GM23338 (cell line): ENCODE measurements around the gene TNNT1. TPM values are rescaled to one million over a fixed set of nuclear protein-coding genes. Genes with fewer than 3 reads are reported as not detected.
A peak's percentile ranks its signal among the peaks of the same experiment; 100 is the strongest.

Source experiments
- ATAC-seq: fragments of 200-7000 bp; cut with Tn5 transposase; 3 replicates; pipeline ENCODE4 v1.9.1; 2020
- DNase-seq: peaks from one replicate; pipeline ENCODE4 v3.0.0-alpha.2; 2015; ENCODE audit warnings: low spot score
- H2AFZ ChIP-seq: fragments of 200-600 bp; sonication (generic); 2 replicates; pipeline ENCODE4 v1.8.0; 2016; ENCODE audit warnings: antibody characterized with exemption, mild to moderate bottlenecking, moderate library complexity
- H3F3A ChIP-seq: fragments of 200-600 bp; sonication (generic); replicated peaks from 2 replicates; pipeline ENCODE4 v1.8.0; 2017; ENCODE audit warnings: antibody characterized with exemption, mixed run types, low read depth
- H3K27ac ChIP-seq: fragments of 200-600 bp; sonication (generic); 2 replicates; pipeline ENCODE4 v1.6.1; 2016; ENCODE audit warnings: low read depth
- H3K27me3 ChIP-seq: fragments of 200-600 bp; sonication (generic); 2 replicates; pipeline ENCODE4 v1.8.0; 2016; ENCODE audit warnings: mild to moderate bottlenecking, mixed run types, moderate library complexity; ENCODE audit not compliant: insufficient read depth
- H3K36me3 ChIP-seq: fragments of 200-600 bp; sonication (generic); 2 replicates; pipeline ENCODE4 v1.8.0; 2016; ENCODE audit warnings: mild to moderate bottlenecking; ENCODE audit not compliant: insufficient read depth
- H3K4me1 ChIP-seq: fragments of 200-600 bp; sonication (generic); 2 replicates; pipeline ENCODE4 v1.8.0; 2016; ENCODE audit warnings: mild to moderate bottlenecking, moderate library complexity; ENCODE audit not compliant: insufficient read depth
- H3K4me2 ChIP-seq: fragments of 200-600 bp; sonication (generic); 2 replicates; pipeline ENCODE4 v1.7.1; 2017; ENCODE audit warnings: mixed run types
- H3K4me3 ChIP-seq: fragments of 200-600 bp; sonication (generic); 2 replicates; pipeline ENCODE4 v1.6.1; 2016; ENCODE audit warnings: mixed run types
- H3K79me2 ChIP-seq: fragments of 200-600 bp; sonication (generic); replicated peaks from 2 replicates; pipeline ENCODE4 v1.8.0; 2017; ENCODE audit warnings: mild to moderate bottlenecking; ENCODE audit not compliant: insufficient read depth
- H3K9me2 ChIP-seq: fragments of 200-600 bp; sonication (generic); 2 replicates; pipeline ENCODE4 v1.8.0; 2017; ENCODE audit not compliant: insufficient read depth
- H4K20me1 ChIP-seq: fragments of 200-600 bp; sonication (generic); replicated peaks from 2 replicates; pipeline ENCODE4 v1.8.0; 2017; ENCODE audit warnings: mild to moderate bottlenecking; ENCODE audit not compliant: insufficient read depth
- H3K27ac Mint-ChIP-seq: 2 replicates; pipeline ENCODE4 v1.8.0; 2020; ENCODE audit warnings: inconsistent platforms, mild to moderate bottlenecking, moderate library complexity, mixed read lengths
- H3K27me3 Mint-ChIP-seq: 3 replicates; pipeline ENCODE4 v1.8.0; 2022; ENCODE audit warnings: low read depth, mild to moderate bottlenecking, moderate library complexity, mixed read lengths, inconsistent platforms; ENCODE audit not compliant: insufficient read depth, poor library complexity
- H3K36me3 Mint-ChIP-seq: 3 replicates; pipeline ENCODE4 v1.8.0; 2021; ENCODE audit warnings: low read depth, mild to moderate bottlenecking, inconsistent platforms, moderate library complexity, mixed read lengths
- H3K4me1 Mint-ChIP-seq: 3 replicates; pipeline ENCODE4 v1.8.0; 2020; ENCODE audit warnings: mild to moderate bottlenecking, inconsistent platforms, mixed read lengths
- H3K4me3 Mint-ChIP-seq: 3 replicates; pipeline ENCODE4 v1.8.0; 2021; ENCODE audit warnings: moderate library complexity, mild to moderate bottlenecking, inconsistent platforms, mixed read lengths
- H3K9me3 Mint-ChIP-seq: 3 replicates; pipeline ENCODE4 v1.8.0; 2020; ENCODE audit warnings: moderate library complexity, mild to moderate bottlenecking, inconsistent platforms, mixed read lengths
- CREB1 ChIP-seq: fragments of 250-450 bp; sonication (Bioruptor Pico); IDR thresholded peaks from 2 replicates; pipeline ENCODE4 v1.5.0; 2020; ENCODE audit warnings: low read depth, mild to moderate bottlenecking, moderate library complexity
- CTCF ChIP-seq, 2 experiments: fragments of 200-600 bp in 1 of 2; sonication (generic) in 1 of 2; conservative IDR thresholded peaks; 2 replicates each; pipeline versions ENCODE4 v1.5.1 to v1.6.1; 2016 to 2017; ENCODE audit warnings: antibody characterized with exemption in 2 of 2, low read depth in 2 of 2, mild to moderate bottlenecking in 2 of 2, moderate library complexity in 1 of 2
- EZH2 ChIP-seq: fragments of 200-600 bp; sonication (generic); IDR thresholded peaks from one replicate; pipeline ENCODE4 v1.8.0; 2017; ENCODE audit warnings: antibody characterized with exemption, mild to moderate bottlenecking, low read depth; ENCODE audit not compliant: unreplicated experiment
- EZH2phosphoT487 ChIP-seq: fragments of 200-600 bp; sonication (generic); IDR thresholded peaks from one replicate; pipeline ENCODE4 v1.8.1; 2018; ENCODE audit warnings: antibody characterized with exemption; ENCODE audit not compliant: unreplicated experiment
- JUNB ChIP-seq: IDR thresholded peaks from one replicate; pipeline ENCODE4 v1.6.1; 2016; ENCODE audit warnings: antibody characterized with exemption; ENCODE audit not compliant: unreplicated experiment
- NANOG ChIP-seq: IDR thresholded peaks from 2 replicates; pipeline ENCODE4 v1.6.1; 2016; ENCODE audit warnings: antibody characterized with exemption, borderline replicate concordance
- POLR2AphosphoS5 ChIP-seq: IDR thresholded peaks from 2 replicates; pipeline ENCODE4 v1.6.1; 2016; ENCODE audit warnings: antibody characterized with exemption, low read depth
- REST ChIP-seq: IDR thresholded peaks from one replicate; pipeline ENCODE4 v1.6.1; 2018; ENCODE audit warnings: antibody characterized with exemption; ENCODE audit not compliant: unreplicated experiment
- STAT1 ChIP-seq: IDR thresholded peaks from one replicate; pipeline ENCODE4 v1.6.1; 2016; ENCODE audit warnings: antibody characterized with exemption; ENCODE audit not compliant: unreplicated experiment
- ZNF114 ChIP-seq: fragments of 250-450 bp; sonication (Bioruptor Pico); IDR thresholded peaks from 2 replicates; pipeline ENCODE4 v1.5.0; 2020; ENCODE audit warnings: mild to moderate bottlenecking, moderate library complexity
- ZNF331 ChIP-seq: fragments of 250-450 bp; sonication (Bioruptor Pico); IDR thresholded peaks from 2 replicates; pipeline ENCODE4 v1.5.0; 2020; ENCODE audit warnings: low read depth, mild to moderate bottlenecking, moderate library complexity
- polyA plus RNA-seq: library from polyadenylated mRNA; unstranded; fragments of >200 nt; fragmentation: Nextera tagmentation; extraction: Ambion mirVana; gene quantifications from 2 replicates; pipeline ENCODE4 v1.2.1, GENCODE V29; 2016
- total RNA-seq: library from RNA; depleted of rRNA; stranded (reverse); fragments of >200 nt; shearing (Covaris generic); gene quantifications from 2 replicates; pipeline ENCODE4 v1.2.3, GENCODE V29; 2014

TNNT1 gene
- total and polyA plus RNA-seq, 2 experiments from 2014 or later, result 59.3 to 150 TPM

- H3K36me3 ChIP-seq, result no peaks in the 10 kb centered on the region; the same call in 1 of the 2 replicates
- Mint-ChIP-seq H3K27me3 (peaks cover 13% of the 10 kb centered on the region), H3K4me1 (peaks cover 20% of the 10 kb centered on the region), H3K9me3 (no peaks in the 10 kb centered on the region; the same call in 2 of the 3 replicates), H3K36me3 (peaks cover 21% of the 10 kb centered on the region), H3K4me3 (no peak overlapping the region), H3K27ac (no peak overlapping the region)
- H3K9me2 ChIP-seq, result no peaks in the 10 kb centered on the region
- H3K27me3 ChIP-seq, result peaks cover 7% of the 10 kb centered on the region; the same call in 1 of the 2 replicates
- H3K4me2 ChIP-seq, result no peak overlapping the region
- H3K27ac ChIP-seq, result no peak overlapping the region
- no peak overlapping the region for H3K4me3 ChIP-seq
- H4K20me1 ChIP-seq, result no peaks in the 10 kb centered on the region; the same call in none of the 2 replicates
- no peaks in the 10 kb centered on the region for H3K79me2 ChIP-seq
- no peak overlapping the region for H2AFZ ChIP-seq
- ATAC-seq, result peak; percentile 8
- TF ChIP-seq NANOG, result no peak
- no peak for DNase-seq
- H3K4me1 ChIP-seq, result peaks cover 8% of the 10 kb centered on the region; the same call in 1 of the 2 replicates
- peaks cover 11% of the 10 kb centered on the region; the same call in 1 of the 2 replicates for H3F3A ChIP-seq
Measured at GRCh38 chr19:55137915-55138314, 11.1 kb downstream of the TNNT1 start.

DNA sequence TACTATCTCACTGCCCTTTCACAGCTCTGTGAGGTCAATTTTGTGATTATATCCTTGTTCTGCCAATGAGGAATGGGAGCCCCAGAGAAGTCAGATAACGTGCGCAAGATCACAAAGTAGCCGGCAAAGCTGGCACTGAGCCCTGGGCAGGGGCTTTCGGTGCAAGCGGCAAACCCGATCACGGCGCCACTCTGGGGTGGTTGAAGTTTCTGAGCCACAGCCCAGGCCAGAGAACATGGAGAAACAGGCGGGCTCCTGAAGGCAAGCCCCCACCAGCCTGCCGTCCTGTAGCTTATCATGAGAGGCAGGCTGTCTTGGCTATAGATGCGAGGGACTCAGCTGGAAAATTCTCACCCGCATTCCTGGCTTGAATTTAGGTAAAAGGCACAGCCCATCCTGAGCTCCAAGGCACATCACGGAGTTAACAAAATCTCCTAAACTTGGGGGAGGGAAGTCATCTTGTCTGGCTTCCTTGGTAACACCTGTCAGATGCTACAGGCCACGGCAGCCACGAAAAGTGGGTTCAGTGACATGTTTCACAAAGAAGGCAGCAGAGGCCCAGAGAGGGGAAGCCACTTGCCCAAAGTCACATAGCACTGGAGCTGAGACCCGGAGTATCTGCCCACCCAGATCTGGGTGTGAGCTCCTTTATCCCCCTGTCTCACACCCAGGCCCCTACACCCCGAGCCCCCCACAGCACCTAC lies 12.5 kb downstream of the TNNT1 start:
- no peak overlapping the region for H3K27ac ChIP-seq
- Mint-ChIP-seq H3K27me3 (peaks cover 13% of the 10 kb centered on the region), H3K9me3 (no peaks in the 10 kb centered on the region; the same call in 2 of the 3 replicates), H3K4me1 (peaks cover 23% of the 10 kb centered on the region), H3K4me3 (no peak overlapping the region; the same call in 2 of the 3 replicates), H3K36me3 (peaks cover 21% of the 10 kb centered on the region), H3K27ac (no peak overlapping the region)
- H3K9me2 ChIP-seq, result no peaks in the 10 kb centered on the region
- no peak overlapping the region for H2AFZ ChIP-seq
- peaks cover 11% of the 10 kb centered on the region; the same call in 1 of the 2 replicates for H3K4me1 ChIP-seq
- H3K79me2 ChIP-seq, result no peaks in the 10 kb centered on the region
- peaks cover 11% of the 10 kb centered on the region; the same call in 1 of the 2 replicates for H3F3A ChIP-seq
- H3K36me3 ChIP-seq, result no peaks in the 10 kb centered on the region; the same call in 1 of the 2 replicates
- no peak overlapping the region for H3K4me2 ChIP-seq
- no peak for DNase-seq
- no peak overlapping the region for H3K4me3 ChIP-seq
- no peaks in the 10 kb centered on the region; the same call in 1 of the 2 replicates for H4K20me1 ChIP-seq
- no peak for ATAC-seq
- peaks cover 7% of the 10 kb centered on the region; the same call in 1 of the 2 replicates for H3K27me3 ChIP-seq
- TF ChIP-seq JUNB, result no peak
- no peak for TF ChIP-seq EZH2phosphoT487
- no peak for TF ChIP-seq STAT1
- no peak for TF ChIP-seq ZNF331
- no peak for TF ChIP-seq ZNF114
- TF ChIP-seq CTCF (conservative IDR thresholded peaks at IDR 0.05; ENCODE audit: low read depth in 2 of 2), result no peak
- TF ChIP-seq REST, result no peak
- no peak for TF ChIP-seq CREB1 (CRISPR knock-in tag)
- TF ChIP-seq EZH2, result no peak
- TF ChIP-seq POLR2AphosphoS5, result no peak
